ENCODE measurements around the gene ANKFY1. TPM values are rescaled to one million over a fixed set of nuclear protein-coding genes. Genes with fewer than 3 reads are reported as not detected.
A peak's percentile ranks its signal among the peaks of the same experiment; 100 is the strongest.

The ANKFY1 gene
- total RNA-seq = 60.4 to 64.5 TPM (median 64.3 TPM) in 3 replicates

DNA sequence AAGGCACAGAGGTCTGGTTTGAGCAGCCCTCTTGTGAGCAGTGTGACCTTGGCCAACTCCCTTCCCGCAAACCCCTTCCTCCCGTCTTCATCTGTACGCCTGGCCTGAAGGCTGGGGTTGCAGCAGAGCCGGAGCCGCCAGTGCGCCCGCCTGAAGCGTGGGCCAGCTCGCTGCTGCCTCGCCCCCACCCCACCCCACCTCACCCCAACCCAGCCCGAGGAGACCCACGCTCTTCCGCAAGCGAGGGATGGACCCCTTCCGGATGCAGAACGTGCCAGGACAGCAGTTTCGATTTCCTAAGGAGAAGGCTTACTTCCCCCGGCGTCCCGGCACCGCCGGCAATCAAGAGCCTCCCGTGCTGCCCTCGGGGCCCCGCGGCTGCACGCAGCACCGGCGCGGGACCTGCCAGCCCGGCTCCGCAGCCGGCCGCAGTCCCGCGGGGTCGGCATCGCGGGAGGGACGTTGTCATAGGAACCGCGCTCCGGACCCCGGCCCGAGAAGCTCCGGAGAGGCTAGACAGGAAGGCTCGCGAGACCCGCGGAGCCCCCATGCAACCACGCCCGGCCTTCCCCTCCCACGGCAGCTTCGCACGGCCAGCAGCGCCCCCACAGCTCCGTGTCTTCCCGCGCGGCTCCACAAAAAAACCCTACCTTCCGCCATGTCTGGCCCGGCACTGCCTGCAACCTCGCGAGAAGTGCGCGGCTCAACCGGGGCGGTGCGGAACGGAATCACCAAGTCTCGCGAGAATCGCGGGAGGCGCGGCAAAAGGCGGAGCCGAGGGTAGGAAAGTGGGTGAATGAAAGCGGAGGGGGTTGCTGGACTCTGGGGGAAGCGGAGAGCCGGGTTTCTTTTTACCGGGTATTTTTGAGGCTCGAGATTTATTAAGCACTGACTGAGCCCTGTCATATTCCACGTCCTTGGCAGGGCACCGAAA is at the start of gene ANKFY1:
Gene ANKFY1 (minus strand): TSS at position 698 of the 934 bp plus-strand sequence. CDS start 38 bp downstream, at position 660.
- peak within 1 kb of the TSS; percentile 83 for H3K4me3 Mint-ChIP-seq
- DNase-seq (ENCODE audit: low spot score in 2 of 2, unreplicated experiment in 2 of 2) = peak; percentile 97 to 98
- peak within 1 kb of the TSS; percentile 91 for H3K27ac Mint-ChIP-seq
- TF ChIP-seq CTCF (IDR thresholded peaks at IDR 0.05; ENCODE audit: unreplicated experiment) = no peak
- H3K4me1 Mint-ChIP-seq = peaks cover 25% of the 10 kb centered on the region
- H3K27me3 Mint-ChIP-seq (ENCODE audit: low read depth) = no peaks in the 10 kb centered on the region
- H3K36me3 Mint-ChIP-seq = peaks cover 30% of the 10 kb centered on the region
- H3K9me3 Mint-ChIP-seq = peaks cover 7% of the 10 kb centered on the region

GRCh38 chr17:4310354-4311060 is 46.7 kb upstream of the ANKFY1 start:
- Mint-ChIP-seq H3K27me3 (ENCODE audit: low read depth) (no peaks in the 10 kb centered on the region), H3K27ac (peak overlapping the region; percentile 30), H3K4me3 (no peak overlapping the region), H3K9me3 (no peaks in the 10 kb centered on the region), H3K4me1 (peaks cover 34% of the 10 kb centered on the region), H3K36me3 (peaks cover 10% of the 10 kb centered on the region)
- no peak for TF ChIP-seq CTCF (IDR thresholded peaks at IDR 0.05; ENCODE audit: unreplicated experiment)
- no peak for DNase-seq (ENCODE audit: low spot score in 2 of 2, unreplicated experiment in 2 of 2)

- DNase-seq (ENCODE audit: low spot score in 2 of 2, unreplicated experiment in 2 of 2) = no peak
- peak overlapping the region; percentile 30 for H3K27ac Mint-ChIP-seq
- no peak for TF ChIP-seq CTCF (IDR thresholded peaks at IDR 0.05; ENCODE audit: unreplicated experiment)
- H3K4me3 Mint-ChIP-seq = no peak overlapping the region
- no peaks in the 10 kb centered on the region for H3K9me3 Mint-ChIP-seq
- peaks cover 12% of the 10 kb centered on the region for H3K36me3 Mint-ChIP-seq
- H3K4me1 Mint-ChIP-seq = peaks cover 34% of the 10 kb centered on the region
- no peaks in the 10 kb centered on the region for H3K27me3 Mint-ChIP-seq (ENCODE audit: low read depth)
Measured at GRCh38 chr17:4309897-4310296, 46.1 kb upstream of the ANKFY1 start.

- no peak for TF ChIP-seq CTCF (IDR thresholded peaks at IDR 0.05; ENCODE audit: unreplicated experiment)
- no peaks in the 10 kb centered on the region for H3K9me3 Mint-ChIP-seq
- peaks cover 15% of the 10 kb centered on the region for H3K36me3 Mint-ChIP-seq
- peaks cover 15% of the 10 kb centered on the region for H3K4me1 Mint-ChIP-seq
- no peak overlapping the region for H3K27ac Mint-ChIP-seq
- no peaks in the 10 kb centered on the region for H3K27me3 Mint-ChIP-seq (ENCODE audit: low read depth)
- no peak overlapping the region for H3K4me3 Mint-ChIP-seq
- DNase-seq (ENCODE audit: low spot score in 2 of 2, unreplicated experiment in 2 of 2) = no peak
Measured at GRCh38 chr17:4307179-4307930, 43.6 kb upstream of the ANKFY1 start.

GRCh38 chr17:4305224-4305623 is 41.4 kb upstream of the ANKFY1 start:
- DNase-seq (ENCODE audit: low spot score in 2 of 2, unreplicated experiment in 2 of 2) = no peak
- H3K4me3 Mint-ChIP-seq = no peak overlapping the region
- peaks cover 21% of the 10 kb centered on the region for H3K36me3 Mint-ChIP-seq
- peak overlapping the region; percentile 28 for H3K27ac Mint-ChIP-seq
- no peaks in the 10 kb centered on the region for H3K9me3 Mint-ChIP-seq
- no peak for TF ChIP-seq CTCF (IDR thresholded peaks at IDR 0.05; ENCODE audit: unreplicated experiment)
- H3K4me1 Mint-ChIP-seq = peaks cover 8% of the 10 kb centered on the region
- no peaks in the 10 kb centered on the region for H3K27me3 Mint-ChIP-seq (ENCODE audit: low read depth)
